H1 (cell line): ENCODE data around the gene ZNF785. TPM values are rescaled to one million over a fixed set of nuclear protein-coding genes. Genes with fewer than 3 reads are reported as not detected.

Experiments
- CTCF ChIA-PET: fragments of 300-600 bp; sonication (Branson Sonifier 250); formaldehyde crosslinking; loops from one replicate; lab custom pipeline; 2021; ENCODE audit not compliant: partially characterized antibody; lab: Charles Lee
- POLR2A ChIA-PET: fragments of 300-600 bp; sonication (Branson Sonifier 250); formaldehyde crosslinking; loops from one replicate; lab custom pipeline; 2021; ENCODE audit warnings: inconsistent platforms; ENCODE audit not compliant: partially characterized antibody; lab: Charles Lee
- DNase-seq, 2 experiments: peaks; one replicate each; pipeline versions ENCODE4 v3.0.0 to v3.0.0-alpha.2; 2010 to 2022; ENCODE audit warnings: low spot score in 2 of 2, low read depth in 1 of 2, mixed read lengths in 1 of 2
- FAIRE-seq: peaks from 2 replicates; lab custom pipeline; 2011; peaks lifted over from hg19 to GRCh38; lab: Jason Lieb, UNC
- H2AFZ ChIP-seq: 2 replicates; pipeline ENCODE4 v1.8.1; 2012; ENCODE audit warnings: low read length, inconsistent platforms
- H2AK5ac ChIP-seq: 2 replicates; pipeline ENCODE4 v1.6.1; 2013; ENCODE audit warnings: low read depth, low read length
- H2BK120ac ChIP-seq: replicated peaks from 2 replicates; pipeline ENCODE3; 2013; ENCODE audit warnings: low read depth, low read length, inconsistent platforms
- H2BK12ac ChIP-seq: 2 replicates; pipeline ENCODE4 v1.6.1; 2013; ENCODE audit warnings: low read depth, low read length
- H2BK15ac ChIP-seq: 2 replicates; pipeline ENCODE4 v1.6.1; 2013; ENCODE audit warnings: low read length
- H2BK20ac ChIP-seq: 2 replicates; pipeline ENCODE4 v1.6.1; 2013; ENCODE audit warnings: low read length
- H2BK5ac ChIP-seq: 2 replicates; pipeline ENCODE4 v1.6.1; 2013; ENCODE audit warnings: low read depth, low read length
- H3K14ac ChIP-seq: 2 replicates; pipeline ENCODE4 v1.6.1; 2013; ENCODE audit warnings: inconsistent platforms; ENCODE audit not compliant: insufficient read length
- H3K18ac ChIP-seq: 2 replicates; pipeline ENCODE4 v1.6.1; 2013; ENCODE audit warnings: low read length; ENCODE audit errors: extremely low read depth
- H3K23ac ChIP-seq: 2 replicates; pipeline ENCODE4 v1.6.1; 2013; ENCODE audit warnings: inconsistent platforms; ENCODE audit not compliant: insufficient read length
- H3K23me2 ChIP-seq: 2 replicates; pipeline ENCODE4 v1.6.1; 2013; ENCODE audit warnings: low read depth, low read length
- H3K27ac ChIP-seq: 2 replicates; pipeline ENCODE4 v1.6.1; 2011; ENCODE audit warnings: low read depth, low read length, inconsistent platforms
- H3K27me3 ChIP-seq, 4 experiments: replicated peaks in 1 of 4; 1 replicate in 1 of 4; 2 replicates in 3 of 4; pipeline versions ENCODE4 v1.6.1 to v1.8.1; 2011 to 2013; ENCODE audit warnings: low read length in 3 of 4, mild to moderate bottlenecking in 3 of 4, inconsistent platforms in 2 of 4, mixed read lengths in 2 of 4, moderate library complexity in 1 of 4; ENCODE audit not compliant: control insufficient read depth in 3 of 4, insufficient read depth in 3 of 4; ENCODE audit errors: extremely low read depth in 1 of 4
- H3K36me3 ChIP-seq, 4 experiments: 2 replicates each; pipeline versions ENCODE4 v1.6.1 to v1.8.1; 2011 to 2013; ENCODE audit warnings: mild to moderate bottlenecking in 4 of 4, low read length in 3 of 4, moderate library complexity in 2 of 4, control low read depth in 1 of 4, inconsistent platforms in 1 of 4; ENCODE audit not compliant: insufficient read depth in 4 of 4, control insufficient read depth in 2 of 4
- H3K4ac ChIP-seq: replicated peaks from 2 replicates; pipeline ENCODE3; 2013; ENCODE audit warnings: low read length, low read depth, mixed read lengths, inconsistent platforms; ENCODE audit not compliant: insufficient read length
- H3K4me1 ChIP-seq, 4 experiments: replicated peaks in 1 of 4; 1 replicate in 1 of 4; 2 replicates in 3 of 4; pipeline versions ENCODE4 v1.6.1 to v1.8.1; 2011 to 2013; ENCODE audit warnings: low read length in 3 of 4, inconsistent platforms in 2 of 4, mixed read lengths in 1 of 4; ENCODE audit not compliant: insufficient read depth in 4 of 4, control insufficient read depth in 3 of 4
- H3K4me2 ChIP-seq, 2 experiments: 2 replicates each; pipeline versions ENCODE4 v1.6.1 to v1.8.1; 2011 to 2013; ENCODE audit warnings: low read depth in 2 of 2, low read length in 2 of 2, control low read depth in 1 of 2, inconsistent platforms in 1 of 2, mild to moderate bottlenecking in 1 of 2; ENCODE audit not compliant: insufficient read depth in 1 of 2
- H3K4me3 ChIP-seq, 4 experiments: fragments of 200-600, 300-600 bp in 1 of 4; sonication (generic), shearing (Covaris generic), sonication (Bioruptor Twin) in 1 of 4; 2 replicates each; pipeline versions ENCODE4 v1.5.1 to v1.8.1; 2011 to 2016; ENCODE audit warnings: low read length in 4 of 4, low read depth in 3 of 4, control low read depth in 2 of 4, inconsistent platforms in 2 of 4, mild to moderate bottlenecking in 2 of 4, mixed read lengths in 1 of 4, moderate library complexity in 1 of 4; ENCODE audit not compliant: insufficient read depth in 2 of 4; ENCODE audit errors: extremely low read depth in 1 of 4
- H3K56ac ChIP-seq: replicated peaks from 2 replicates; pipeline ENCODE3; 2013; ENCODE audit warnings: low read depth, mild to moderate bottlenecking, mixed read lengths, low read length, inconsistent platforms; ENCODE audit not compliant: insufficient read length
- H3K79me1 ChIP-seq: 2 replicates; pipeline ENCODE4 v1.6.1; 2013; ENCODE audit warnings: low read depth, low read length, control low read depth
- H3K79me2 ChIP-seq, 2 experiments: 2 replicates each; pipeline versions ENCODE4 v1.6.1 to v1.8.1; 2012 to 2013; ENCODE audit warnings: low read length in 2 of 2, mild to moderate bottlenecking in 2 of 2, inconsistent platforms in 1 of 2; ENCODE audit not compliant: insufficient read depth in 2 of 2, control insufficient read depth in 1 of 2
- H3K9ac ChIP-seq, 4 experiments: replicated peaks in 1 of 4; 1 replicate in 1 of 4; 2 replicates in 3 of 4; pipeline versions ENCODE4 v1.6.1 to v1.8.1; 2011 to 2013; ENCODE audit warnings: low read depth in 3 of 4, low read length in 3 of 4, control low read depth in 2 of 4, mild to moderate bottlenecking in 2 of 4, moderate library complexity in 2 of 4, inconsistent platforms in 1 of 4; ENCODE audit errors: extremely low read depth in 1 of 4
- H3K9me3 ChIP-seq, 2 experiments: 2 replicates each; pipeline versions ENCODE4 v1.6.1 to v1.8.1; 2012 to 2013; ENCODE audit warnings: mild to moderate bottlenecking in 2 of 2, moderate library complexity in 2 of 2, control low read depth in 1 of 2, inconsistent platforms in 1 of 2, low read depth in 1 of 2, low read length in 1 of 2, mixed read lengths in 1 of 2; ENCODE audit not compliant: insufficient read depth in 2 of 2
- H4K20me1 ChIP-seq, 2 experiments: replicated peaks in 1 of 2; 2 replicates each; pipeline versions ENCODE3 to v1.8.1; 2011 to 2013; ENCODE audit warnings: inconsistent platforms in 2 of 2, low read length in 2 of 2, mild to moderate bottlenecking in 1 of 2; ENCODE audit not compliant: insufficient read depth in 2 of 2, control insufficient read depth in 1 of 2
- H4K5ac ChIP-seq: 2 replicates; pipeline ENCODE4 v1.6.1; 2013; ENCODE audit warnings: low read length, low read depth, mixed read lengths, inconsistent platforms; ENCODE audit not compliant: insufficient read length
- H4K8ac ChIP-seq: 2 replicates; pipeline ENCODE4 v1.8.0; 2013; ENCODE audit warnings: mild to moderate bottlenecking, moderate library complexity, low read length, inconsistent platforms; ENCODE audit not compliant: insufficient read depth; ENCODE audit errors: extremely low read depth
- H4K91ac ChIP-seq: replicated peaks from 2 replicates; pipeline ENCODE3; 2013; ENCODE audit warnings: low read length, mixed read lengths, inconsistent platforms; ENCODE audit not compliant: insufficient read length
- RXRA ChIP-seq: IDR thresholded peaks from 2 replicates; pipeline ENCODE4 v1.6.1; 2011; ENCODE audit warnings: low read depth, mild to moderate bottlenecking, low read length, moderate library complexity; ENCODE audit not compliant: insufficient read depth
- SP1 ChIP-seq: IDR thresholded peaks from 2 replicates; pipeline ENCODE4 v1.6.1; 2011; ENCODE audit warnings: low read depth, low read length
- WGBS, 2 experiments: shearing (Covaris generic) in 1 of 2; methylation state at CpG; one replicate each; pipeline versions ENCODE4 v1.1.6 to v1.1.7; 2013 to 2015; ENCODE audit warnings: low lambda C conversion rate in 2 of 2, mixed read lengths in 2 of 2, inconsistent platforms in 1 of 2, low coverage in 1 of 2, missing lambda C conversion rate in 1 of 2; ENCODE audit not compliant: insufficient replicate concordance in 2 of 2, insufficient coverage in 1 of 2, insufficient read length in 1 of 2; ENCODE audit errors: extremely low coverage in 1 of 2, missing lambda C conversion rate in 1 of 2; 5-methylcytosine and 5-hydroxymethylcytosine counted together
- polyA plus RNA-seq, 7 experiments: library from polyadenylated mRNA; depleted of rRNA in 3 of 7; stranded (reverse) in 5 of 7; unstranded in 2 of 7; fragments of >200 nt in 5 of 7; fragments of 200-250 nt in 2 of 7; gene quantifications; 1 replicate in 5 of 7; 2 replicates in 1 of 7; 4 replicates in 1 of 7; pipeline versions ENCODE4 v1.2.1 to v1.2.3, GENCODE V29; 2011 to 2013; ENCODE audit warnings: missing spikeins in 2 of 7, mixed read lengths in 2 of 7
- total RNA-seq: library from RNA; stranded (reverse); fragmentation: NEBNext Ultra II Directional; extraction: Animal tissue kit (Norgen Biotek cat#: 25700); gene quantifications from 2 replicates; pipeline ENCODE4 v1.2.1, GENCODE V29; 2021

The ZNF785 gene
- total and polyA plus RNA-seq, 2 of the 8 experiments (the other 6 are each of a cell fraction or from before 2014, with no cell fraction given) = 8.6 to 12.9 TPM

DNA sequence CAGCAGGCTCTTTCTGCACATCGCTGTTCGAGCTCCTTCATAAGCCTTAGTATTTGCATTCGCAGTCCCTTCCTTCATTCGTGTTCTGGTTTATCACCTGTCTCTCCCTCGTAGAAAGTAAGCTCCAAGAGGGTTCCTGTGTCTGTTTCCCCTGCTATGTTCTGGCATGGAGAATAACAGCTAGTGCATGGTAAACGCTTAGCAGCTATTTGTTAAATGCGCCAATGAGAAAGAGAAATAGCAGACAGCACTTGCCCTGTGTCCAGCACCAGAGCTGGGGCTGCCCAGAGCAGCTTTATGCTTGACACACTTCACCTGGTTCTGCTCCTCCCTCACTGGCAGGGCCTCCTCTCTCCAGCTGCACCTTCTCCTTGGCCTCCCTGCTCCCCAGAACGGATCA lies 19.5 kb downstream of the ZNF785 start:
- peaks cover 0 to 3% (median 1%) of the 10 kb centered on the region in 4 experiments; a peak in 2 of 7 replicates for H3K27me3 ChIP-seq
- CTCF ChIA-PET = interaction anchor here (0.6 to 5.7 kb wide), 10 partner anchors 26 to 148 kb away, joined by 3 to 28 read pairs (median 3); partner anchors contain the start of gene ZNF747
- H3K4me2 ChIP-seq = no peak overlapping the region
- H2AK5ac ChIP-seq = no peak overlapping the region
- no peak overlapping the region for H3K27ac ChIP-seq
- H3K36me3 ChIP-seq = no peaks in the 10 kb centered on the region
- H3K4me1 ChIP-seq = peaks cover 0 to 9% (median 2%) of the 10 kb centered on the region in 4 experiments; a peak in 5 of 7 replicates
- no peaks in the 10 kb centered on the region for H3K79me2 ChIP-seq
- DNase-seq (no peak), FAIRE-seq (no peak)
- H2BK5ac ChIP-seq = no peak overlapping the region
- no peak overlapping the region for H2AFZ ChIP-seq
- H4K91ac ChIP-seq = no peak overlapping the region
- H3K18ac ChIP-seq = no peak overlapping the region
- H2BK120ac ChIP-seq = no peak overlapping the region
- 84% methylated on average over 8 of the region's 8 CpGs; no CpG with 5 or more reads in 1 of the 2 experiments for WGBS, 2 experiments
- no peak overlapping the region for H2BK15ac ChIP-seq
- no peak overlapping the region for H3K4me3 ChIP-seq
- H3K56ac ChIP-seq = no peak overlapping the region
- peaks cover under 1% of the 10 kb centered on the region; the same call in 1 of the 2 replicates for H3K23me2 ChIP-seq
- H3K9ac ChIP-seq = no peak overlapping the region
- no peak overlapping the region for H2BK12ac ChIP-seq
- TF ChIP-seq RXRA = no peak
- no peak for TF ChIP-seq SP1
- H2BK20ac ChIP-seq = no peak overlapping the region
- H4K5ac ChIP-seq = no peak overlapping the region
- H3K4ac ChIP-seq = no peak overlapping the region
- H3K23ac ChIP-seq = no peak overlapping the region
- POLR2A ChIA-PET = interaction anchor here (0.7 to 5.0 kb wide), 14 partner anchors 8 to 159 kb away, joined by 3 to 26 read pairs (median 4); partner anchors contain the start of genes ZNF689, ZNF747, ZNF764 and ZNF771
- no peaks in the 10 kb centered on the region for H3K79me1 ChIP-seq
- no peaks in the 10 kb centered on the region for H4K20me1 ChIP-seq
- H3K14ac ChIP-seq = no peak overlapping the region
- no peak overlapping the region for H4K8ac ChIP-seq
- H3K9me3 ChIP-seq = no peaks in the 10 kb centered on the region
